Measurements from ENCODE around the gene GHDC.

- no peak for TF ChIP-seq GATA2 (IDR thresholded peaks at IDR 0.05; ENCODE audit: low read depth, low read length)
- no peak for TF ChIP-seq GATA3 (IDR thresholded peaks at IDR 0.05; ENCODE audit: low read depth, low read length)
These were observed 39.7 kb upstream of the GHDC start for GRCh38 chr17:42233994-42234393.
